Skeletal muscle tissue (tissue), 4 donors: ENCODE measurements around the gene CDC42EP4. TPM values are rescaled to one million over a fixed set of nuclear protein-coding genes. Genes with fewer than 3 reads are reported as not detected.

Experiments used
- H3K27ac ChIP-seq: one replicate; pipeline ENCODE4 v1.7.0; 2013; ENCODE audit warnings: mild to moderate bottlenecking, low read depth, low read length, inconsistent platforms
- H3K27me3 ChIP-seq, 3 donors: one replicate each; pipeline ENCODE4 v1.7.0; 2013; ENCODE audit warnings: low read length in 3 of 3; ENCODE audit not compliant: control insufficient read depth in 3 of 3, insufficient read depth in 3 of 3
- H3K36me3 ChIP-seq, 3 donors: one replicate each; pipeline ENCODE4 v1.7.0; 2013; ENCODE audit warnings: low read length in 3 of 3; ENCODE audit not compliant: control insufficient read depth in 3 of 3, insufficient read depth in 3 of 3
- H3K4me1 ChIP-seq, 3 donors: one replicate each; pipeline ENCODE4 v1.7.0; 2013; ENCODE audit warnings: low read length in 3 of 3, mild to moderate bottlenecking in 3 of 3; ENCODE audit not compliant: control insufficient read depth in 3 of 3, insufficient read depth in 3 of 3
- H3K4me3 ChIP-seq, 3 donors: one replicate each; pipeline ENCODE4 v1.7.0; 2013; ENCODE audit warnings: low read length in 3 of 3
- H3K9ac ChIP-seq, 3 donors: one replicate each; pipeline ENCODE4 v1.7.0; 2013; ENCODE audit warnings: low read length in 3 of 3, mild to moderate bottlenecking in 3 of 3, moderate library complexity in 2 of 3, low read depth in 1 of 3
- H3K9me3 ChIP-seq, 3 donors: one replicate each; pipeline ENCODE4 v1.7.0; 2013; ENCODE audit warnings: low read length in 3 of 3; ENCODE audit not compliant: control insufficient read depth in 3 of 3
- total RNA-seq: library from RNA; depleted of rRNA; stranded (reverse); fragments of >200 nt; gene quantifications from one replicate; pipeline ENCODE4 v1.2.3, GENCODE V29; 2014
- donor health status: Osteomylitis.

CDC42EP4 gene
- total RNA-seq, 1 donor from 2014 or later, result 18.8 TPM

DNA sequence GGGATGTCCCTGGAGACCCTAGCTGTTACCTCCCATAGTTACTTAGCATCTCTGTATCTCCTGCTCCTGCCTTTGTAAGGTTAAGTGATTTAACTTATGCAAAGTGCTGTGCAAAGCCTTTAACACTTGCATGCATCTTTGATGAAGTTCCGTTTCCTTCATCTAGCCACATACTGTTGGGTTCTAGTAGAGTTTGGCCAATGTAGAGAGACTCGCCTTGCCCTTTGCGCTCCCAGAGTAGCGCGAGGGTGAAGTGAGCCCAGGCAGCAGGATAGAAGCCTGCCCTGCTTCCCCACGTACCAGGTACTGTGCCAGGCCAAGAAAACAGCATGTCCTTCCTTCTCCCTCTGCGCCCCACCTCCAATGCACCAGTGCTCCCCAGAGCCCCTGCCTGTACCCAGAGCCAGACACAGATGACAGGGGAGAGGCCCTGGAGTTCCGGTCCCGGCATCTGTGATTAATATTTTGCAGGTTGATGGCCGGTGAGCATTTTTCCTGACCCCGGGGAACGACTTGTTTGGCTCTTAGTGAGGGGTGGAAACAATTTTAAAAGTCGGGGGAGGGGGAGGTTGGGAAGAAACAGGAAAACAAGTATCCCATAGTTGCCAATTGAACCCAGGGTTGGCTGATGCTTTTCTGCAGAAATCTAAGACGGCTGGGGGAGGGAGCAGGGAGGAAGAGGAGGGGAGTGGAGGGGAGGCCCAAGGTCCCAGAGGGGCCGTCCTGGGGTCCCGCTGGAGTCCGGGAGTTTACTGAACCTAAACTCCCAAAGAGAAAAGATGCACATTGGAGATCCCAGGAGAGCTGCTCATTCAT, 13.1 kb upstream of the CDC42EP4 start:
- H3K4me3 ChIP-seq, result no peak overlapping the region
- H3K27ac ChIP-seq, result peak overlapping the region; percentile 47
- H3K4me1 ChIP-seq, result peaks cover 5 to 12% (median 8%) of the 10 kb centered on the region in 3 donors
- H3K9ac ChIP-seq, result no peak overlapping the region
- H3K27me3 ChIP-seq, result peaks cover 0 to 8% (median 0%) of the 10 kb centered on the region in 3 donors
- H3K36me3 ChIP-seq, result no peaks in the 10 kb centered on the region
- H3K9me3 ChIP-seq, result peaks cover 0 to 3% (median 0%) of the 10 kb centered on the region in 3 donors

DNA sequence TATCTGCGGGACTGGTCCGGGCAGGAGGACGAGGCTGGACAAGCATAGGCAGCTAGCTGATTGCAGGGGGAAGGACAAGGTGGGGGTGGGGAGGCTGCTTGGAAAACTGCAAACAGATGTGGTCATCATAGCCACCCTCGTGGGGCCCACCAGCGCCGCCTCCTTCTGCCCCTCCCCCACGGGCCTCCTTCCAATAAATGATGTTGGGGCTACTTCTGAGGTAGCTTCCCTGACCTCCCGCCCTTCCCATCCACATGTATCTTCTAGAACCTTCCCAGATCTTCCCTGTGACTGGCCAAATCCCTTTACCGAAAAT, 12.3 kb upstream of the CDC42EP4 start:
- H3K9me3 ChIP-seq, result peaks cover 0 to 3% (median 0%) of the 10 kb centered on the region in 3 donors
- no peak overlapping the region for H3K9ac ChIP-seq
- H3K4me1 ChIP-seq, result peaks cover 5 to 12% (median 8%) of the 10 kb centered on the region in 3 donors
- no peaks in the 10 kb centered on the region for H3K36me3 ChIP-seq
- H3K27me3 ChIP-seq, result peaks cover 0 to 8% (median 0%) of the 10 kb centered on the region in 3 donors
- H3K4me3 ChIP-seq, result no peak overlapping the region
- peak overlapping the region; percentile 47 for H3K27ac ChIP-seq

DNA sequence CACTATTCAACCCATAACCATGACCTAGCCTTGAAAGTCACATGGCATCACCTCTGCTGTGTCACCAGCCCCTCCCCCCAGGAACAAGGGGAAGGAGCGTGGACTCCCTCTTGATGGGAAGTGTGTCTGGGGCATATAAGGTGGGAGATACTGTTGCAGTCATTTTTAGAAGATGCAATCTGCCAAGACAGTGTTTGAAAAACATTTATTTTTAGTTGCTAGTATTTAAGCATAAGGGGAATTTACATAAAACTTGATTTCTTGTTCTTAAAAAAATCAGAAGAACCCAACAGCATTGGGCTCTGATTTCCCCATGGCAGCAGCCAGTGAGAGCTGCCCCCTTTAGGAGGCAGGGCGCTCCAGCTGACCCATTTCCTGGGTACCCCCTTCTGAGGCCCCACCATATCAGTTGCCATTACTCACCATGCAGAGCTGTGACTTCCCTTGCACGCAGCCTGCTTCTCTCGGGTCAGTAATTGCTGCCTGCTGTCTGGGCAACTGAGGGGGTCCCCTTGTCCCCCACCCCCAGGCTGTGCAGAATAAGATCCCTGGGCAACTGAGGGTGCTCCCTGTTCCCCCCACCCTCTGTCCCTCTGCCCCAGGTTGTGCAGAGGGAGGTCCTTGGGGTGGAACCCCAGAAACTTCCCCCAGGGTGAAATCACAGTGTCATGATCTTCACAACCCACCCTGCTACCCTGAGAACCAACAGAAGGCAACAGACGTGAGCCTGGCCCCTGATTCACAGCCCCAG, 11.8 kb upstream of the CDC42EP4 start:
- peak overlapping the region; percentile 47 for H3K27ac ChIP-seq
- H3K27me3 ChIP-seq, result peaks cover 0 to 8% (median 0%) of the 10 kb centered on the region in 3 donors
- peaks cover 0 to 3% (median 0%) of the 10 kb centered on the region in 3 donors for H3K9me3 ChIP-seq
- no peak overlapping the region for H3K4me3 ChIP-seq
- peaks cover 5 to 12% (median 8%) of the 10 kb centered on the region in 3 donors for H3K4me1 ChIP-seq
- no peaks in the 10 kb centered on the region for H3K36me3 ChIP-seq
- H3K9ac ChIP-seq, result no peak overlapping the region

DNA sequence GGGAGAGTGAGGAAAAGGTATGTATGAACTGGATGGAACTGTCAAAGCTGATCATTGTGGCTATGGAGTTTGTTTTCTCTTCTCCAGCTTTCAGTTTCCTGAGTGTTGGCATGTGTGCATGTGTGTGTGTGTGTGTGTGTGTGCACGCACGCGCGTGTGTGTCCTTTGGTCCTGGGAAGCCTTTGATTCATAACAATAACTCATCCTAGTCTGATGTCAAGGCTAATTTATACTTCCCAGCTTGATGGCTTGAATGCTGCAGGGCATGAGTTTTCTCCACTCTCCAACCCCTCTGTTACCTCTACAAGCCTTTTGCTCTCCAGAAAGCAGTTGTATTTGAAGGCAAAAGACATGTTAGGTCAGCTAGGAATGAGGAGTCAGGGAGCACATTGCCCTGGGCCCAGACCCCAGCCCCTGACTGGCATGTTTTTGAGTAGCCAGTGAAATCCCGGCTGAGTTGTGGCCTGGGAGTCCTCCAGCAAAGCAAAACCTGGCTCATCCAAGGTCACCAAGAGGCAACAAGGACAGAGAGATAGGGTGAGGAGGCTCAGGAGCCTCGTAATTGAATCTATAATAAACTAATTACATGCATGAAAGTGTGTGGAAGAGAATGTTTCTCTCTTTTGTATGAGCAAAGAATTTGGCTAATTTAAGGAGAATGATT, 8.9 kb upstream of the CDC42EP4 start:
- peaks cover 0 to 3% (median 0%) of the 10 kb centered on the region in 3 donors for H3K9me3 ChIP-seq
- peaks cover 12 to 23% (median 18%) of the 10 kb centered on the region in 3 donors for H3K4me1 ChIP-seq
- H3K9ac ChIP-seq, result no peak overlapping the region
- H3K27ac ChIP-seq, result no peak overlapping the region
- H3K4me3 ChIP-seq, result no peak overlapping the region
- peaks cover 0 to 8% (median 0%) of the 10 kb centered on the region in 3 donors for H3K27me3 ChIP-seq
- no peaks in the 10 kb centered on the region for H3K36me3 ChIP-seq

DNA sequence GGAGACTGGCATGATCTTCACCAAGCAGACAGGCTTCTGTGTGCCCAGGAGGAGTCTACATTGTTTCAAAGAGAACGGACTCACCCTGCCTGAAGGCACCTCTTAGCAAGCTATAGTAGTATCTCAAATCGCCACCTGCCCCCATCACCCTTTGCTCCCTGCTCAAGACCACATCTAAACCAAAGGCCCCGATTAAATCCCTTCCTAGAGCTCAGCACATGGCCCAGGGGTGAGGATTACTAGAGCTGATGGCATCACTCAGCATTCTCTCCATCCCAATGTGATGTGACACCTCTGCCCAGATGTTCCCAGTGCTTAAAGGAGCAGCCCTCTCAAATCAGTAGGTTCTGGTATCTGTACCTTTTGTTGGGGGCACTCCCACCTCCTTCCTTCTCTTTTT, 8.0 kb upstream of the CDC42EP4 start:
- Histone ChIP-seq H3K9me3 (peaks cover 0 to 3% (median 0%) of the 10 kb centered on the region in 3 donors), H3K27me3 (peaks cover 0 to 3% (median 0%) of the 10 kb centered on the region in 3 donors), H3K9ac (no peak overlapping the region), H3K4me3 (no peak overlapping the region), H3K27ac (no peak overlapping the region), H3K4me1 (peaks cover 7 to 18% (median 16%) of the 10 kb centered on the region in 3 donors), H3K36me3 (no peaks in the 10 kb centered on the region)

DNA sequence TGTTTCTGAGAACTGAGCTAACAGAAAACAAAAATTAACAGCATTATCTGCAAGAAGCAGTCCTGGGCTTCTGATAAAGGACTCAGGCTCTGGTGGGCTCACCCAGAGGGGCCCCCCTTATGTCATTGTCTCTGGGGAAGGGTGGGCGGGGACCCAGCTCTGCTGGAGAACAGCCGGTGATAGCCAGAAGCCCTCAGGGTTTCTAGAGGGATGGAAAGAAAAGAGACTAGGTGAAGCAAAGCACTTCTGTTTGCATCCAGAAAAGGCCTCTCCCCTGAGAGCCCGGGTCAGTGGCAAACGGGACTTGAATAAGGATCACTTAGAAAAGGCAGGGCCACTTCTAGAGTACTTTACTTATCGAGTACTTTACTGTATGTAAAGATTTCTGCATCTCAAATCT, 7.0 kb upstream of the CDC42EP4 start:
- Histone ChIP-seq H3K9me3 (peaks cover 0 to 3% (median 0%) of the 10 kb centered on the region in 3 donors), H3K27ac (no peak overlapping the region), H3K27me3 (peaks cover 0 to 3% (median 0%) of the 10 kb centered on the region in 3 donors), H3K9ac (no peak overlapping the region), H3K4me1 (peaks cover 4 to 15% (median 11%) of the 10 kb centered on the region in 3 donors), H3K4me3 (no peak overlapping the region), H3K36me3 (no peaks in the 10 kb centered on the region)

DNA sequence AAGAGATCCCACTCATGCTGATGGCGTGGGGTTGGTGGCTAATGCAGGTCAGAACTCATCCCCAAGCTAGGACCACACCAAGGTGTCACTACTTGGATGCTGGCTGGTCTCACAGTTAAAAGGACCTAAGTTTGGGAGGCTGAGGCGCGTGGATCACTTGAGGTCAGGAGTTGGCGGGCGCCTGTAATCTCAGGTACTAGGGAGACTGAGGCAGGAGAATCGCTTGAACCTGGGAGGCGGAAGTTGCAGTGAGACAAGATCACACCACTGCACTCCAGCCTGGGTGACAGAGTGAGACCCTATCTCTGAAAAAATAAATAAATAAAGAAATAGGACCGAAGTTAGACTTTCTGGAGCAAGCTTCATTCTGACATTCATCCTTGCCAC, 6.6 kb upstream of the CDC42EP4 start:
- Histone ChIP-seq H3K9ac (no peak overlapping the region), H3K9me3 (peaks cover 0 to 3% (median 0%) of the 10 kb centered on the region in 3 donors), H3K4me3 (no peak overlapping the region), H3K36me3 (no peaks in the 10 kb centered on the region), H3K27me3 (peaks cover 0 to 3% (median 0%) of the 10 kb centered on the region in 3 donors), H3K27ac (no peak overlapping the region), H3K4me1 (peaks cover 4 to 13% (median 11%) of the 10 kb centered on the region in 3 donors)

DNA sequence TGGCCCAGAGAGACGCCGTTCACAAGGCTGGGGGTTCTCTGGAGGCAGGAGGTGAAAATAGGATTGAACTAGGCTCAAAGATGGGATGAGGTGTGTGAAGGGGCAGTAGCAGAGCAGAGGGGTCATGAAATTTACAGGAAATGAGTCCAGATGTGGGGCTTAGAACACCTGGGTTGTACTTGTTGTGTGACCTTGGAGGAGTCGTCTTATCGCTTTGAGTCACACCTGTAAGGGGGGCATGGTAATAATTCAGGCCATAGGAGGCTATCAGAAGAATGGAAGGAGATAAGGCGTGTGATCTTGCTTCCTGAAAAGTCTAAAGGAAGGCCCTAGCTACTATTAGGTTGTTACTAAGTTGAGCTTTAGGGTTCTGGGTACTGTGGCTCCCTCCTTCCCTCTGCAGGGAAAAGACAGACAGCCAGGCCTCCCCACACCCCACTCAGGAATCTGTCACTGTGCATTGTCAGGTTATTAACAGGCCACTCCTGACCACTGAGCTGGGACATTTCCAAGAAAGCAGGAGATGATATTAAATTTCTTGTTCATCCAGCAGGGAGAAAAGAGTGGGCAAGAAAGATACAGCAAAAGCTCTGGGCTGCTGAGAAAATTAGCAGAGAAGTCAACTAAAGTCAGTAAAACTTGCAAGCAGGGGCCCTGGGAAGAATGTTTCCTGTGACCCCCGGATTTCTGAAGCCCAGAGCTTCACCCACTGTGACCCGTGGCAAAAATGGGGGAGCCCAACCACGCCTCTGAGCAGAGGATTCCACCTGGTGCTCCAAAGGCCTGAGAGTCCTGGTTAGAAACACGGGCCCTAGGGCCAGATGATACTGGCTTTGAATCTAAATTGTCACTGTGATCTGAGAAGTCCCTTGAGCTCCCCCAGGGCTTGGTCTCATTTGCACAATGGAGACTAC, 6.0 kb upstream of the CDC42EP4 start:
- Histone ChIP-seq H3K9ac (no peak overlapping the region), H3K27ac (no peak overlapping the region), H3K4me3 (no peak overlapping the region), H3K27me3 (peaks cover 0 to 3% (median 0%) of the 10 kb centered on the region in 3 donors), H3K4me1 (peaks cover 4 to 13% (median 11%) of the 10 kb centered on the region in 3 donors), H3K36me3 (no peaks in the 10 kb centered on the region), H3K9me3 (peaks cover 0 to 2% (median 0%) of the 10 kb centered on the region in 3 donors)

DNA sequence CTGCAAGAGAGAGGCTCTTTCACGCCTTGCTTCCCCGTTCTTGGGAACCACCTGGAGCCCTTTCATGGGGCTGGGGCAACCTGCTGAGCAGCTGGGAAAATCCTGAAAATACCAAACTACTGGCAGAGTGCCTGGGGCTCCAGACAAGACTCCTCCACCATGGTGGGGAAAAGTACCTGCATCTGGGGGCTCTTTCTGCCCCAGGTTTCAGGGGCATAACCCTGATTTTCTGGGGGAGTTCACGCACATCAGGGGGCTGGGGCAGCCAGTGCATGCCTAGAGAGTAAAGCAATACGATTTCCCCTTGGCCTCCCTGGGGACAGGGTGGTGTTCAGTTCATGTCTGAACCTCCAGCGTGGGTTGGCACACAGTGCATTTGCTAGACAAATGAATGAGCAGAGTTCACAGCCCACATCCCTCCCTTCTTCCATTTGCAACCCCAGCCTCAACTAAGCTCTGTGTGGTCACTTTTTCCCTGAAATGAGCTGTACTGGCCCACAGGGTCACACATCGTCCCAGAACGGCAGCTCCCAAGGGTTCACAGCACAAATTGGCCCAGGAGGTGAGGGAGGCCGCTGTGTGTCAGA, 5.2 kb upstream of the CDC42EP4 start:
- H3K9me3 ChIP-seq, result no peaks in the 10 kb centered on the region
- H3K4me1 ChIP-seq, result peaks cover 8 to 21% (median 15%) of the 10 kb centered on the region in 3 donors
- H3K27me3 ChIP-seq, result no peaks in the 10 kb centered on the region
- peak overlapping the region in 1 of 3 donors; percentile 40 for H3K9ac ChIP-seq
- H3K27ac ChIP-seq, result no peak overlapping the region
- no peaks in the 10 kb centered on the region for H3K36me3 ChIP-seq
- no peak overlapping the region for H3K4me3 ChIP-seq
